WTC11 (cell line): ENCODE results near the gene SLC7A6. TPM values are rescaled to one million over a fixed set of nuclear protein-coding genes. Genes with fewer than 3 reads are reported as not detected.

Experiments
- ATAC-seq: fragments of 200-7000 bp; cut with Tn5 transposase; 2 replicates; pipeline ENCODE4 v1.10.0; 2021; ENCODE audit warnings: mild to moderate bottlenecking, moderate library complexity
- CTCF ChIA-PET: fragments of 300-600 bp; sonication (Branson Sonifier 250); formaldehyde crosslinking; loops from one replicate; lab custom pipeline; 2021; ENCODE audit warnings: antibody characterized with exemption; lab: Charles Lee
- POLR2A ChIA-PET: fragments of 350-600 bp; sonication (Branson Sonifier 250); formaldehyde crosslinking; loops from one replicate; lab custom pipeline; 2021; ENCODE audit warnings: antibody characterized with exemption; lab: Charles Lee
- DNase-seq: peaks from one replicate; pipeline ENCODE4 v3.0.0; 2021; ENCODE audit warnings: low spot score
- H3K27ac Mint-ChIP-seq: 2 replicates; pipeline ENCODE4 v1.8.0; 2021; ENCODE audit warnings: mixed read lengths
- H3K27me3 Mint-ChIP-seq: 2 replicates; pipeline ENCODE4 v1.8.0; 2021; ENCODE audit warnings: low read depth, mild to moderate bottlenecking, moderate library complexity, mixed read lengths
- H3K36me3 Mint-ChIP-seq: 2 replicates; pipeline ENCODE4 v1.8.0; 2021; ENCODE audit warnings: mixed read lengths
- H3K4me1 Mint-ChIP-seq: 2 replicates; pipeline ENCODE4 v1.8.0; 2022; ENCODE audit warnings: mixed read lengths
- H3K4me3 Mint-ChIP-seq: 2 replicates; pipeline ENCODE4 v1.8.0; 2021; ENCODE audit warnings: mild to moderate bottlenecking, moderate library complexity, mixed read lengths
- H3K9me3 Mint-ChIP-seq: 2 replicates; pipeline ENCODE4 v1.8.0; 2021; ENCODE audit warnings: mixed read lengths
- AR ChIP-seq: fragments of 250-450 bp; sonication (Bioruptor Pico); IDR thresholded peaks from 2 replicates; pipeline ENCODE4 v1.9.0; 2021; ENCODE audit warnings: mild to moderate bottlenecking
- ATF1 ChIP-seq: sonication (generic); formaldehyde crosslinking; IDR thresholded peaks from 2 replicates; pipeline ENCODE4 v1.8.1; 2023; ENCODE audit warnings: mild to moderate bottlenecking, moderate library complexity, missing genetic modification reagents
- CREB1 ChIP-seq: sonication (generic); formaldehyde crosslinking; IDR thresholded peaks from 2 replicates; pipeline ENCODE4 v1.8.0; 2023; ENCODE audit warnings: mild to moderate bottlenecking, missing genetic modification reagents
- CREM ChIP-seq: sonication (generic); formaldehyde crosslinking; IDR thresholded peaks from 2 replicates; pipeline ENCODE4 v1.8.1; 2022; ENCODE audit warnings: mild to moderate bottlenecking, missing genetic modification reagents, moderate library complexity
- FOXJ3 ChIP-seq: sonication (generic); formaldehyde crosslinking; IDR thresholded peaks from 2 replicates; pipeline ENCODE4 v1.9.0; 2021; ENCODE audit warnings: missing genetic modification reagents, mild to moderate bottlenecking, borderline replicate concordance
- GABPB1 ChIP-seq: sonication (generic); formaldehyde crosslinking; IDR thresholded peaks from 2 replicates; pipeline ENCODE4 v1.8.1; 2023; ENCODE audit warnings: mild to moderate bottlenecking, missing genetic modification reagents
- JAZF1 ChIP-seq: fragments of 250-450 bp; sonication (Bioruptor Pico); IDR thresholded peaks from 2 replicates; pipeline ENCODE4 v1.9.0; 2021; ENCODE audit warnings: moderate library complexity, mild to moderate bottlenecking, inconsistent platforms
- JUN ChIP-seq: sonication (generic); formaldehyde crosslinking; IDR thresholded peaks from 2 replicates; pipeline ENCODE4 v1.8.0; 2023; ENCODE audit warnings: mild to moderate bottlenecking, missing genetic modification reagents
- KAT7 ChIP-seq: sonication (generic); formaldehyde crosslinking; IDR thresholded peaks from 2 replicates; pipeline ENCODE4 v1.8.1; 2023; ENCODE audit warnings: missing genetic modification reagents, mild to moderate bottlenecking, borderline replicate concordance
- MAX ChIP-seq: sonication (generic); formaldehyde crosslinking; IDR thresholded peaks from 2 replicates; pipeline ENCODE4 v1.8.0; 2022; ENCODE audit warnings: mild to moderate bottlenecking, missing genetic modification reagents
- NFATC4 ChIP-seq: fragments of 250-450 bp; sonication (Bioruptor Pico); IDR thresholded peaks from 2 replicates; pipeline ENCODE4 v1.9.0; 2021; ENCODE audit warnings: mild to moderate bottlenecking
- NFE2L1 ChIP-seq: sonication (generic); formaldehyde crosslinking; IDR thresholded peaks from 2 replicates; pipeline ENCODE4 v1.8.1; 2023; ENCODE audit warnings: missing genetic modification reagents
- NR2C2 ChIP-seq: sonication (generic); formaldehyde crosslinking; IDR thresholded peaks from 2 replicates; pipeline ENCODE4 v1.8.0; 2022; ENCODE audit warnings: mild to moderate bottlenecking, missing genetic modification reagents
- NR3C1 ChIP-seq: sonication (generic); formaldehyde crosslinking; conservative IDR thresholded peaks from 2 replicates; pipeline ENCODE4 v1.8.1; 2023; ENCODE audit warnings: low read depth, mild to moderate bottlenecking, missing genetic modification reagents
- PREB ChIP-seq: sonication (generic); formaldehyde crosslinking; IDR thresholded peaks from 2 replicates; pipeline ENCODE4 v1.8.1; 2022; ENCODE audit warnings: mild to moderate bottlenecking, missing genetic modification reagents, moderate library complexity, borderline replicate concordance
- SMAD4 ChIP-seq: sonication (generic); formaldehyde crosslinking; IDR thresholded peaks from 2 replicates; pipeline ENCODE4 v1.8.0; 2022; ENCODE audit warnings: mild to moderate bottlenecking, missing genetic modification reagents
- SOX15 ChIP-seq: fragments of 250-450 bp; sonication (Bioruptor Pico); IDR thresholded peaks from 2 replicates; pipeline ENCODE4 v1.9.0; 2021; ENCODE audit warnings: mild to moderate bottlenecking
- TEAD1 ChIP-seq: sonication (generic); formaldehyde crosslinking; IDR thresholded peaks from 2 replicates; pipeline ENCODE4 v1.8.0; 2022; ENCODE audit warnings: mild to moderate bottlenecking, missing genetic modification reagents
- TP53 ChIP-seq: sonication (generic); formaldehyde crosslinking; IDR thresholded peaks from 2 replicates; pipeline ENCODE4 v1.8.1; 2023; ENCODE audit warnings: mild to moderate bottlenecking, missing genetic modification reagents
- ZBTB21 ChIP-seq: sonication (generic); formaldehyde crosslinking; IDR thresholded peaks from 2 replicates; pipeline ENCODE4 v1.8.1; 2023; ENCODE audit warnings: mild to moderate bottlenecking, missing genetic modification reagents, borderline replicate concordance
- ZMAT4 ChIP-seq: fragments of 250-450 bp; sonication (Bioruptor Pico); IDR thresholded peaks from 2 replicates; pipeline ENCODE4 v1.9.0; 2021; ENCODE audit warnings: mild to moderate bottlenecking
- ZNF416 ChIP-seq: fragments of 250-450 bp; sonication (Bioruptor Pico); IDR thresholded peaks from 2 replicates; pipeline ENCODE4 v1.9.0; 2021; ENCODE audit warnings: mild to moderate bottlenecking, inconsistent platforms
- ZNF423 ChIP-seq: fragments of 250-450 bp; sonication (Bioruptor Pico); IDR thresholded peaks from 2 replicates; pipeline ENCODE4 v2.1.2; 2022; ENCODE audit warnings: mild to moderate bottlenecking, moderate library complexity
- ZNF671 ChIP-seq: fragments of 250-450 bp; sonication (Bioruptor Pico); IDR thresholded peaks from 2 replicates; pipeline ENCODE4 v1.8.0; 2021; ENCODE audit warnings: mild to moderate bottlenecking
- total RNA-seq: library from RNA; stranded (reverse); gene quantifications from 3 replicates; pipeline ENCODE4 v1.2.3, GENCODE V29; 2021
- TF ChIP-seq, protein P1 (sequence below): sonication (generic); formaldehyde crosslinking; conservative IDR thresholded peaks from 2 replicates; pipeline ENCODE4 v1.8.1; 2022; ENCODE audit warnings: mild to moderate bottlenecking, missing genetic modification reagents
- TF ChIP-seq, protein P2 (sequence below): sonication (generic); formaldehyde crosslinking; IDR thresholded peaks from 2 replicates; pipeline ENCODE4 v1.8.0; 2023; ENCODE audit warnings: mild to moderate bottlenecking, missing genetic modification reagents
- TF ChIP-seq, protein P3 (sequence below): sonication (generic); formaldehyde crosslinking; IDR thresholded peaks from 2 replicates; pipeline ENCODE4 v1.8.1; 2023; ENCODE audit warnings: mild to moderate bottlenecking, missing genetic modification reagents
- TF ChIP-seq, protein P4 (sequence below): sonication (generic); formaldehyde crosslinking; IDR thresholded peaks from 2 replicates; pipeline ENCODE4 v1.8.1; 2022; ENCODE audit warnings: mild to moderate bottlenecking, moderate library complexity, missing genetic modification reagents

Gene SLC7A6
- total RNA-seq, 1 experiment from 2014 or later, result 27.4 TPM

DNA sequence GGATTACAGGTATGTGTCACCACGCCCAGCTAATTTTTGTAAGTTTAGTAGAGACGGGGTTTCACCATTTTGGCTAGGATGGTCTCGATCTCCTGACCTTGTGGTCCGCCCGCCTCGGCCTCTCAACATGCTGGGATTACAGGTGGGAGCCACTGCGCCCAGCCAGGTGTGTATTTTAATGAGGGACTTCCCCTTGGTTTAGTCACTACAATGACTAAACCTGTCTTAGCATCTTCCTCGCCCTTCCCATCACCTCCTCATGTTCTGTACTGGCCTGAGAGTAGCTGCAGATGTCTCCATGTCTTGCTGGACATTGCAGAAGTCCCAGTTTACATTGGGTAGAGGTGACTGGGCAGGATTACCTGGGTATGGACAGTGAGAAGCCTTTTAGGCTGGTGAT, 9.6 kb downstream of the SLC7A6 start:
- Mint-ChIP-seq H3K27me3 (no peaks in the 10 kb centered on the region), H3K27ac (no peak overlapping the region), H3K4me1 (peaks cover 8% of the 10 kb centered on the region), H3K36me3 (peaks cover 14% of the 10 kb centered on the region), H3K9me3 (no peaks in the 10 kb centered on the region), H3K4me3 (no peak overlapping the region)
- ATAC-seq (no peak), DNase-seq (no peak)
- POLR2A ChIA-PET, result no interaction called here
- CTCF ChIA-PET, result interaction anchor here (1.4 to 2.1 kb wide), 2 partner anchors 10 to 12 kb away, joined by 4 to 8 read pairs; partner anchors contain the start of gene SLC7A6
- TF ChIP-seq JUN (CRISPR knock-in tag) (no peak), NR2C2 (CRISPR knock-in tag) (no peak), ZNF671 (no peak), TEAD1 (CRISPR knock-in tag) (no peak), CREM (CRISPR knock-in tag) (no peak), ZNF416 (CRISPR knock-in tag) (no peak), SOX15 (CRISPR knock-in tag) (no peak), SMAD4 (CRISPR knock-in tag) (no peak), AR (no peak), ZBTB21 (CRISPR knock-in tag) (no peak), ZNF423 (no peak), CREB1 (CRISPR knock-in tag) (no peak), ATF1 (no peak), TP53 (CRISPR knock-in tag) (no peak), MAX (CRISPR knock-in tag) (no peak)
- TF ChIP-seq, protein P1, sequence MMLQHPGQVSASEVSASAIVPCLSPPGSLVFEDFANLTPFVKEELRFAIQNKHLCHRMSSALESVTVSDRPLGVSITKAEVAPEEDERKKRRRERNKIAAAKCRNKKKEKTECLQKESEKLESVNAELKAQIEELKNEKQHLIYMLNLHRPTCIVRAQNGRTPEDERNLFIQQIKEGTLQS, result no peak

DNA sequence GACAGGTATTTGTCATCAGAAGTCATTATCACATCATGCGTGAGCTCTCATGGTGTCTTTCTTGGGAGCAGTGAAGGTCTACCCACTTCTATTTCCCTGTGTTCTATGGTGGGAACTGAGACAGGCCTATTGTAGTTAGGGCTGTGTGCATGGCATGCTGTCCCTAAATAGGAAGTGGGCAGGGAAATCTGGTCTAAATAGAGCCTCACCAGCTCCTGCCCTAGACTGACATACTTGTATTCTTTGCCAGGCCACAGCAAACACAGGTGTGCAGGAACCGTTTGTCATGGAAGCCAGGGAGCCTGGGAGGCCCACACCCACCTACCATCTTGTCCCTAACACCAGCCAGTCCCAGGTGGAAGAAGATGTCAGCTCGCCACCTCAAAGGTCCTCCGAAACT, 10.1 kb downstream of the SLC7A6 start:
- CTCF ChIA-PET, result interaction anchor here (0.7 to 2.1 kb wide), 3 partner anchors 10 to 19 kb away, joined by 3 to 8 read pairs (median 4); partner anchors contain the start of gene SLC7A6
- Mint-ChIP-seq H3K4me3 (no peak overlapping the region), H3K9me3 (no peaks in the 10 kb centered on the region), H3K27ac (no peak overlapping the region), H3K4me1 (peaks cover 3% of the 10 kb centered on the region), H3K36me3 (peaks cover 18% of the 10 kb centered on the region), H3K27me3 (no peaks in the 10 kb centered on the region)
- DNase-seq (no peak), ATAC-seq (no peak)
- POLR2A ChIA-PET, result no interaction called here
- TF ChIP-seq NFE2L1 (CRISPR knock-in tag) (no peak), KAT7 (CRISPR knock-in tag) (no peak), JAZF1 (CRISPR knock-in tag) (no peak), PREB (no peak), SOX15 (CRISPR knock-in tag) (no peak), NR3C1 (CRISPR knock-in tag) (no peak), ZNF671 (no peak), TP53 (CRISPR knock-in tag) (no peak), FOXJ3 (CRISPR knock-in tag) (no peak), GABPB1 (CRISPR knock-in tag) (no peak), ZMAT4 (no peak), NFATC4 (no peak), TEAD1 (CRISPR knock-in tag) (no peak)
- TF ChIP-seq, protein P2, sequence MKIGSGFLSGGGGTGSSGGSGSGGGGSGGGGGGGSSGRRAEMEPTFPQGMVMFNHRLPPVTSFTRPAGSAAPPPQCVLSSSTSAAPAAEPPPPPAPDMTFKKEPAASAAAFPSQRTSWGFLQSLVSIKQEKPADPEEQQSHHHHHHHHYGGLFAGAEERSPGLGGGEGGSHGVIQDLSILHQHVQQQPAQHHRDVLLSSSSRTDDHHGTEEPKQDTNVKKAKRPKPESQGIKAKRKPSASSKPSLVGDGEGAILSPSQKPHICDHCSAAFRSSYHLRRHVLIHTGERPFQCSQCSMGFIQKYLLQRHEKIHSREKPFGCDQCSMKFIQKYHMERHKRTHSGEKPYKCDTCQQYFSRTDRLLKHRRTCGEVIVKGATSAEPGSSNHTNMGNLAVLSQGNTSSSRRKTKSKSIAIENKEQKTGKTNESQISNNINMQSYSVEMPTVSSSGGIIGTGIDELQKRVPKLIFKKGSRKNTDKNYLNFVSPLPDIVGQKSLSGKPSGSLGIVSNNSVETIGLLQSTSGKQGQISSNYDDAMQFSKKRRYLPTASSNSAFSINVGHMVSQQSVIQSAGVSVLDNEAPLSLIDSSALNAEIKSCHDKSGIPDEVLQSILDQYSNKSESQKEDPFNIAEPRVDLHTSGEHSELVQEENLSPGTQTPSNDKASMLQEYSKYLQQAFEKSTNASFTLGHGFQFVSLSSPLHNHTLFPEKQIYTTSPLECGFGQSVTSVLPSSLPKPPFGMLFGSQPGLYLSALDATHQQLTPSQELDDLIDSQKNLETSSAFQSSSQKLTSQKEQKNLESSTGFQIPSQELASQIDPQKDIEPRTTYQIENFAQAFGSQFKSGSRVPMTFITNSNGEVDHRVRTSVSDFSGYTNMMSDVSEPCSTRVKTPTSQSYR (CRISPR knock-in tag), result no peak
- TF ChIP-seq, protein P3, sequence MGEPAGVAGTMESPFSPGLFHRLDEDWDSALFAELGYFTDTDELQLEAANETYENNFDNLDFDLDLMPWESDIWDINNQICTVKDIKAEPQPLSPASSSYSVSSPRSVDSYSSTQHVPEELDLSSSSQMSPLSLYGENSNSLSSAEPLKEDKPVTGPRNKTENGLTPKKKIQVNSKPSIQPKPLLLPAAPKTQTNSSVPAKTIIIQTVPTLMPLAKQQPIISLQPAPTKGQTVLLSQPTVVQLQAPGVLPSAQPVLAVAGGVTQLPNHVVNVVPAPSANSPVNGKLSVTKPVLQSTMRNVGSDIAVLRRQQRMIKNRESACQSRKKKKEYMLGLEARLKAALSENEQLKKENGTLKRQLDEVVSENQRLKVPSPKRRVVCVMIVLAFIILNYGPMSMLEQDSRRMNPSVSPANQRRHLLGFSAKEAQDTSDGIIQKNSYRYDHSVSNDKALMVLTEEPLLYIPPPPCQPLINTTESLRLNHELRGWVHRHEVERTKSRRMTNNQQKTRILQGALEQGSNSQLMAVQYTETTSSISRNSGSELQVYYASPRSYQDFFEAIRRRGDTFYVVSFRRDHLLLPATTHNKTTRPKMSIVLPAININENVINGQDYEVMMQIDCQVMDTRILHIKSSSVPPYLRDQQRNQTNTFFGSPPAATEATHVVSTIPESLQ (CRISPR knock-in tag), result no peak
- TF ChIP-seq, protein P4, sequence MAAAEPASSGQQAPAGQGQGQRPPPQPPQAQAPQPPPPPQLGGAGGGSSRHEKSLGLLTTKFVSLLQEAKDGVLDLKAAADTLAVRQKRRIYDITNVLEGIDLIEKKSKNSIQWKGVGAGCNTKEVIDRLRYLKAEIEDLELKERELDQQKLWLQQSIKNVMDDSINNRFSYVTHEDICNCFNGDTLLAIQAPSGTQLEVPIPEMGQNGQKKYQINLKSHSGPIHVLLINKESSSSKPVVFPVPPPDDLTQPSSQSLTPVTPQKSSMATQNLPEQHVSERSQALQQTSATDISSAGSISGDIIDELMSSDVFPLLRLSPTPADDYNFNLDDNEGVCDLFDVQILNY (CRISPR knock-in tag), result no peak
